DND-41 (cell line): Measurements from ENCODE around the gene ZGPAT.
A peak's percentile ranks its signal among the peaks of the same experiment; 100 is the strongest.

Experiments
- ATAC-seq: fragments of 200-7000 bp; cut with Tn5 transposase; 3 replicates; pipeline ENCODE4 v1.9.1; 2021; ENCODE audit warnings: low read depth; ENCODE audit not compliant: insufficient read depth
- DNase-seq: peaks from one replicate; pipeline ENCODE4 v3.0.0-alpha.2; 2020
- H2AFZ ChIP-seq: 2 replicates; pipeline ENCODE4 v1.6.0; 2012; ENCODE audit warnings: low read depth, low read length
- H3K27ac ChIP-seq: 2 replicates; pipeline ENCODE4 v1.5.1; 2012; ENCODE audit warnings: low read length, inconsistent platforms
- H3K27me3 ChIP-seq: fragments of 200-600 bp; sonication (generic); 2 replicates; pipeline ENCODE4 v1.6.0; 2012; ENCODE audit warnings: low read length, mild to moderate bottlenecking, inconsistent platforms; ENCODE audit not compliant: insufficient read depth, poor library complexity
- H3K36me3 ChIP-seq: 2 replicates; pipeline ENCODE4 v1.5.1; 2012; ENCODE audit warnings: low read length, inconsistent platforms; ENCODE audit not compliant: insufficient read depth
- H3K4me1 ChIP-seq: 2 replicates; pipeline ENCODE4 v1.5.1; 2012; ENCODE audit warnings: mild to moderate bottlenecking, low read length; ENCODE audit not compliant: insufficient read depth
- H3K4me2 ChIP-seq: 2 replicates; pipeline ENCODE4 v1.6.0; 2012; ENCODE audit warnings: mild to moderate bottlenecking, moderate library complexity, low read length, inconsistent platforms; ENCODE audit not compliant: insufficient read depth
- H3K4me3 ChIP-seq, 2 experiments: fragments of 200-600 bp in 1 of 2; shearing (Covaris generic) in 1 of 2; 2 replicates each; pipeline ENCODE4 v1.5.1; 2012 to 2016; ENCODE audit warnings: inconsistent platforms in 2 of 2, low read length in 2 of 2, mild to moderate bottlenecking in 2 of 2, low read depth in 1 of 2, moderate library complexity in 1 of 2
- H3K79me2 ChIP-seq: 2 replicates; pipeline ENCODE4 v1.6.0; 2012; ENCODE audit warnings: low read length, inconsistent platforms; ENCODE audit not compliant: insufficient read depth
- H3K9ac ChIP-seq: 2 replicates; pipeline ENCODE4 v1.6.0; 2012; ENCODE audit warnings: low read depth, mild to moderate bottlenecking, inconsistent platforms, low read length, moderate library complexity
- H3K9me3 ChIP-seq: 2 replicates; pipeline ENCODE4 v1.5.1; 2012; ENCODE audit warnings: low read length, moderate library complexity, mild to moderate bottlenecking, inconsistent platforms; ENCODE audit not compliant: insufficient read depth, severe bottlenecking
- H4K20me1 ChIP-seq: 2 replicates; pipeline ENCODE4 v1.6.0; 2012; ENCODE audit warnings: low read length; ENCODE audit not compliant: insufficient read depth
- EZH2 ChIP-seq: IDR thresholded peaks from 3 replicates; pipeline ENCODE4 v1.6.1; 2012; ENCODE audit warnings: borderline replicate concordance, low read depth, mild to moderate bottlenecking, moderate library complexity, low read length, inconsistent platforms; ENCODE audit not compliant: severe bottlenecking
- TF ChIP-seq, protein P1 (sequence below): IDR thresholded peaks from 2 replicates; pipeline ENCODE4 v1.5.1; 2012; ENCODE audit warnings: borderline replicate concordance, low read length, moderate library complexity, mild to moderate bottlenecking; ENCODE audit not compliant: poor library complexity, severe bottlenecking; ENCODE audit errors: extremely low read depth

The ZGPAT gene

GRCh38 chr20:63744158-63744557, 36.3 kb downstream of the ZGPAT start:
- ATAC-seq (no peak), DNase-seq (no peak)
- H3K4me3 ChIP-seq = no peak overlapping the region
- TF ChIP-seq, protein P1, sequence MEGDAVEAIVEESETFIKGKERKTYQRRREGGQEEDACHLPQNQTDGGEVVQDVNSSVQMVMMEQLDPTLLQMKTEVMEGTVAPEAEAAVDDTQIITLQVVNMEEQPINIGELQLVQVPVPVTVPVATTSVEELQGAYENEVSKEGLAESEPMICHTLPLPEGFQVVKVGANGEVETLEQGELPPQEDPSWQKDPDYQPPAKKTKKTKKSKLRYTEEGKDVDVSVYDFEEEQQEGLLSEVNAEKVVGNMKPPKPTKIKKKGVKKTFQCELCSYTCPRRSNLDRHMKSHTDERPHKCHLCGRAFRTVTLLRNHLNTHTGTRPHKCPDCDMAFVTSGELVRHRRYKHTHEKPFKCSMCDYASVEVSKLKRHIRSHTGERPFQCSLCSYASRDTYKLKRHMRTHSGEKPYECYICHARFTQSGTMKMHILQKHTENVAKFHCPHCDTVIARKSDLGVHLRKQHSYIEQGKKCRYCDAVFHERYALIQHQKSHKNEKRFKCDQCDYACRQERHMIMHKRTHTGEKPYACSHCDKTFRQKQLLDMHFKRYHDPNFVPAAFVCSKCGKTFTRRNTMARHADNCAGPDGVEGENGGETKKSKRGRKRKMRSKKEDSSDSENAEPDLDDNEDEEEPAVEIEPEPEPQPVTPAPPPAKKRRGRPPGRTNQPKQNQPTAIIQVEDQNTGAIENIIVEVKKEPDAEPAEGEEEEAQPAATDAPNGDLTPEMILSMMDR = no peak
- TF ChIP-seq EZH2 = no peak
- no peaks in the 10 kb centered on the region for H3K27me3 ChIP-seq
- H3K9ac ChIP-seq = no peak overlapping the region
- peaks cover 20% of the 10 kb centered on the region for H3K4me1 ChIP-seq
- H3K9me3 ChIP-seq = no peaks in the 10 kb centered on the region
- H3K36me3 ChIP-seq = peaks cover 28% of the 10 kb centered on the region
- H3K27ac ChIP-seq = no peak overlapping the region
- no peak overlapping the region for H2AFZ ChIP-seq
- peaks cover 8% of the 10 kb centered on the region; the same call in 1 of the 2 replicates for H3K79me2 ChIP-seq
- H4K20me1 ChIP-seq = peaks cover 19% of the 10 kb centered on the region
- H3K4me2 ChIP-seq = no peak overlapping the region

- no peak for TF ChIP-seq EZH2
- TF ChIP-seq, protein P1 = no peak
- H3K27ac ChIP-seq = no peak overlapping the region
- ATAC-seq (0 out of 3 replicates have a peak, but pooled peaks have one; percentile 1), DNase-seq (no peak)
- H3K79me2 ChIP-seq = peaks cover 8% of the 10 kb centered on the region; the same call in 1 of the 2 replicates
- H3K4me1 ChIP-seq = peaks cover 19% of the 10 kb centered on the region
- H3K36me3 ChIP-seq = peaks cover 28% of the 10 kb centered on the region
- H3K27me3 ChIP-seq = no peaks in the 10 kb centered on the region
- no peaks in the 10 kb centered on the region for H3K9me3 ChIP-seq
- no peak overlapping the region for H3K4me2 ChIP-seq
- no peak overlapping the region for H2AFZ ChIP-seq
- H3K9ac ChIP-seq = no peak overlapping the region
- no peak overlapping the region for H3K4me3 ChIP-seq
- H4K20me1 ChIP-seq = peaks cover 19% of the 10 kb centered on the region
These were observed 37.0 kb downstream of the ZGPAT start for GRCh38 chr20:63744574-63745423.

- Histone ChIP-seq H3K4me3 (no peak overlapping the region), H2AFZ (no peak overlapping the region), H3K27me3 (no peaks in the 10 kb centered on the region), H3K79me2 (peaks cover 7% of the 10 kb centered on the region; the same call in 1 of the 2 replicates), H3K36me3 (peaks cover 28% of the 10 kb centered on the region), H3K9me3 (no peaks in the 10 kb centered on the region), H4K20me1 (peaks cover 19% of the 10 kb centered on the region), H3K4me1 (peaks cover 20% of the 10 kb centered on the region), H3K27ac (no peak overlapping the region), H3K9ac (no peak overlapping the region), H3K4me2 (no peak overlapping the region)
- ATAC-seq (0 out of 3 replicates have a peak, but pooled peaks have one; percentile 7), DNase-seq (no peak)
- no peak for TF ChIP-seq EZH2
- TF ChIP-seq, protein P1 = no peak
These were observed 37.6 kb downstream of the ZGPAT start for GRCh38 chr20:63745424-63745805.
